ENCODE data around the gene MRPL45. TPM values are rescaled to one million over a fixed set of nuclear protein-coding genes. Genes with fewer than 3 reads are reported as not detected.

Gene MRPL45
- total and polyA plus RNA-seq, 5 donors from 2014 or later = 12.8 to 35.0 (median 30.0) TPM

DNA sequence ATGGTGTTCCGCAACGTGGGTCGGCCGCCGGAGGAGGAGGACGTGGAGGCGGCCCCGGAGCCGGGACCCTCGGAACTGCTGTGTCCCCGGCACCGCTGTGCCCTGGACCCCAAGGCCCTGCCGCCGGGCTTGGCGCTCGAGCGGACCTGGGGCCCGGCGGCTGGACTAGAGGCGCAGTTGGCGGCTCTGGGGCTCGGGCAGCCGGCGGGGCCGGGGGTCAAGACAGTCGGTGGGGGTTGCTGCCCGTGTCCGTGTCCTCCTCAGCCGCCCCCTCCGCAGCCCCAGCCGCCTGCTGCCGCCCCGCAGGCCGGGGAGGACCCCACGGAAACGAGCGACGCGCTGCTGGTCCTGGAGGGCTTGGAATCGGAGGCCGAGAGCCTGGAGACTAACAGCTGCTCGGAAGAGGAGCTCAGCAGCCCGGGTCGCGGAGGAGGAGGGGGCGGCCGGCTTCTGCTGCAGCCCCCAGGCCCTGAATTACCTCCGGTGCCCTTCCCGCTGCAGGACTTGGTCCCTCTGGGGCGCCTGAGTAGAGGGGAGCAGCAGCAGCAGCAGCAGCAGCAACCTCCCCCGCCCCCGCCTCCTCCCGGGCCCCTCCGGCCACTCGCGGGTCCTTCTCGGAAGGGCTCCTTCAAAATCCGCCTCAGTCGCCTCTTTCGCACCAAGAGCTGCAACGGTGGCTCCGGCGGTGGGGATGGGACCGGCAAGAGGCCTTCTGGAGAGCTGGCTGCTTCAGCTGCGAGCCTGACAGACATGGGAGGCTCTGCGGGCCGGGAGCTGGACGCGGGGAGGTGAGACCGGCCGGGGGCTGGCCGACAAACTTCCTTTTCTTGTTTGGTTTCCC is 55.5 kb downstream of the MRPL45 start:
- H3K4me3 ChIP-seq (ENCODE audit: low read depth, low read length) = peak overlapping the region; percentile 77
- Mint-ChIP-seq H3K9me3 (no peaks in the 10 kb centered on the region), H3K4me1 (peaks cover 9 to 54% (median 42%) of the 10 kb centered on the region in 4 donors), H3K4me3 (peak overlapping the region; percentile 85 to 91 (median 86)), H3K27me3 (peaks cover 4% of the 10 kb centered on the region), H3K36me3 (peaks cover 6% of the 10 kb centered on the region), H3K27ac (peak overlapping the region in 2 of 3 donors; percentile 64 to 75)
- DNase-seq = peak in 2 of 3 donors; percentile 22 to 29
- H3K4me1 ChIP-seq (ENCODE audit: control insufficient read depth, insufficient read depth, low read length, poor library complexity, severe bottlenecking) = peaks cover 34% of the 10 kb centered on the region
- no peaks in the 10 kb centered on the region for H3K27me3 ChIP-seq (ENCODE audit: control insufficient read depth, insufficient read depth, low read length)
- H3K27ac ChIP-seq (ENCODE audit: insufficient read depth, low read length, poor library complexity, severe bottlenecking) = peak overlapping the region; percentile 14
- H3K36me3 ChIP-seq (ENCODE audit: control insufficient read depth, insufficient read depth, low read length) = no peaks in the 10 kb centered on the region
- H3K9me3 ChIP-seq (ENCODE audit: control insufficient read depth in 2 of 2, low read length in 2 of 2) = no peaks in the 10 kb centered on the region
- peak; percentile 1 to 2 for ATAC-seq (ENCODE audit: low read depth in 2 of 2)

DNA sequence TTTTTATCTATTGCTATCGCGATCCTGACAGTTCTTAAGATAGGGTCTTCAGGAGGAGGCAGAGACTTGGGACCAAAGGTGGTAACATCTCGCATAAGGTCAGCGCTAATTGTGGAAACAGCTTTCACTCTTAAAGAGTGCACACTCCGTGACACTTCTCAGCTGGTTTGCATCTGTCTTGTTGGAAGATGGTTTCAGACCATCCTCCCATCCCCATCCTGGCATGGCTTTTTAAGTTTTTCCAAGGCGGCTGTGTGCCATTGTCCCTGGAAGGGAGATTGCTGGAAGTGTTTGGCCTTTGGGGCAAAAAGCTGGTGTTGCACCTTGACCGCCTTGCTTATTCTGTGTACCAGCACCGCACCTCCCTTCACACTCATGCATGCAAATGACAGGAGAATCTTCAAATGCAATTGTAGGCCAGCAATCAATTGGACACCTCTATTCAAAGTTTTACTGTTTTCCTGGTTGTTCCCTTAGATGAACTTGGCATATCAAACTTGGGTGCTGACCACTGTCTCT is 56.2 kb downstream of the MRPL45 start:
- Mint-ChIP-seq H3K4me3 (peak overlapping the region; percentile 85 to 91 (median 86)), H3K9me3 (no peaks in the 10 kb centered on the region), H3K4me1 (peaks cover 11 to 61% (median 47%) of the 10 kb centered on the region in 4 donors), H3K27ac (peak overlapping the region in 2 of 3 donors; percentile 64 to 75), H3K27me3 (peaks cover 4% of the 10 kb centered on the region), H3K36me3 (peaks cover 6% of the 10 kb centered on the region)
- Histone ChIP-seq H3K9me3 (ENCODE audit: control insufficient read depth in 2 of 2, low read length in 2 of 2) (no peaks in the 10 kb centered on the region), H3K4me3 (ENCODE audit: low read depth, low read length) (peak overlapping the region; percentile 77), H3K27ac (ENCODE audit: insufficient read depth, low read length, poor library complexity, severe bottlenecking) (no peak overlapping the region), H3K27me3 (ENCODE audit: control insufficient read depth, insufficient read depth, low read length) (no peaks in the 10 kb centered on the region), H3K36me3 (ENCODE audit: control insufficient read depth, insufficient read depth, low read length) (no peaks in the 10 kb centered on the region), H3K4me1 (ENCODE audit: control insufficient read depth, insufficient read depth, low read length, poor library complexity, severe bottlenecking) (peaks cover 34% of the 10 kb centered on the region)
- DNase-seq (peak in 1 of 3 donors; percentile 20), ATAC-seq (ENCODE audit: low read depth in 2 of 2) (no peak)

DNA sequence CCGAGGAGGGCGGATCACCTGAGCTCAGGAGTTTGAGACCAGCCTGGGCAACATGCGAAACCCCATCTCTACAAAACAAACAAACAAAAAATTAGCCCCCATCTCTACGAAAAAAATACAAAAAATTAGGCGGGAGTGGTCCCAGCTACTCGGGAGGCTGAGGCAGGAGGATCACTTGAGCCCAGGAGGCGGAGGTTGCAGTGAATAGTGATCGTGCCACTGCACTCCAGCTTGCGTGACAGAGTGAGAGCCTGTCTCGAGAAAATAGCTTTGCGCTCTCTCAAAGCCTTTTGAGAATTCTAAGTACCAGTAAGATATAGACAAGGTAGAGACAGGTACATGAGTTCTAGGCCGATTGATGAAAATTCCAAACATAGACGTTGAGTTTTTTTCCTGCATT is 56.7 kb downstream of the MRPL45 start:
- H3K36me3 ChIP-seq (ENCODE audit: control insufficient read depth, insufficient read depth, low read length) = no peaks in the 10 kb centered on the region
- peaks cover 4% of the 10 kb centered on the region for H3K27me3 Mint-ChIP-seq
- H3K4me1 ChIP-seq (ENCODE audit: control insufficient read depth, insufficient read depth, low read length, poor library complexity, severe bottlenecking) = peaks cover 34% of the 10 kb centered on the region
- H3K4me3 Mint-ChIP-seq = peak overlapping the region; percentile 85 to 91 (median 86)
- no peaks in the 10 kb centered on the region for H3K27me3 ChIP-seq (ENCODE audit: control insufficient read depth, insufficient read depth, low read length)
- H3K27ac Mint-ChIP-seq = peak overlapping the region in 1 of 3 donors; percentile 64
- ATAC-seq (ENCODE audit: low read depth in 2 of 2) = no peak
- H3K4me1 Mint-ChIP-seq = peaks cover 17 to 61% (median 50%) of the 10 kb centered on the region in 4 donors
- no peak for DNase-seq
- no peak overlapping the region for H3K27ac ChIP-seq (ENCODE audit: insufficient read depth, low read length, poor library complexity, severe bottlenecking)
- H3K9me3 Mint-ChIP-seq = no peaks in the 10 kb centered on the region
- no peaks in the 10 kb centered on the region for H3K9me3 ChIP-seq (ENCODE audit: control insufficient read depth in 2 of 2, low read length in 2 of 2)
- no peak overlapping the region for H3K4me3 ChIP-seq (ENCODE audit: low read depth, low read length)
- H3K36me3 Mint-ChIP-seq = peaks cover 6% of the 10 kb centered on the region

DNA sequence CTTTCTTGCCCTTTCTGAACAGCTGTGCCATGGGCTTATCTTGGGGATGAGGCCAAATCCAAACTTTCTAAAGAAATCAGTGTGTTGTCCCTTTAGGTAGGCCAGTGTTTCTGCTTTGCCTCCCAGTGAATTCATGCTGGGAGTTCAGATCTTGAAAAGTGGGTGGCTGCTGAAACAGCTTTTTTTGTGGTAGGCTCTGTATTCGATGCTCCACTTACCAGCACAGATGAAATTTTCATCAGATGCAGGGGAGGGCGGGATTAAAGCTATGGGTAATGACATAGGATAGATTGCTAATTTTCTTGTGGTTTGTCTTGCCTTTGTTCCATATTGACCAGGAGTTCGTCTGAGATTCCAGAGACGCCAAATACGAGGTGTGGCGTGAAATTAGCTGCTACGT is 57.5 kb downstream of the MRPL45 start:
- peaks cover 4% of the 10 kb centered on the region for H3K36me3 Mint-ChIP-seq
- H3K4me1 Mint-ChIP-seq = peaks cover 17 to 55% (median 45%) of the 10 kb centered on the region in 4 donors
- no peak overlapping the region for H3K4me3 ChIP-seq (ENCODE audit: low read depth, low read length)
- no peaks in the 10 kb centered on the region for H3K36me3 ChIP-seq (ENCODE audit: control insufficient read depth, insufficient read depth, low read length)
- H3K27ac Mint-ChIP-seq = peak overlapping the region in 1 of 3 donors; percentile 34
- no peak for DNase-seq
- no peak overlapping the region for H3K27ac ChIP-seq (ENCODE audit: insufficient read depth, low read length, poor library complexity, severe bottlenecking)
- H3K27me3 ChIP-seq (ENCODE audit: control insufficient read depth, insufficient read depth, low read length) = no peaks in the 10 kb centered on the region
- ATAC-seq (ENCODE audit: low read depth in 2 of 2) = no peak
- H3K9me3 Mint-ChIP-seq = no peaks in the 10 kb centered on the region
- no peaks in the 10 kb centered on the region for H3K9me3 ChIP-seq (ENCODE audit: control insufficient read depth in 2 of 2, low read length in 2 of 2)
- peak overlapping the region; percentile 49 to 91 (median 86) for H3K4me3 Mint-ChIP-seq
- H3K4me1 ChIP-seq (ENCODE audit: control insufficient read depth, insufficient read depth, low read length, poor library complexity, severe bottlenecking) = peaks cover 31% of the 10 kb centered on the region
- no peaks in the 10 kb centered on the region for H3K27me3 Mint-ChIP-seq

DNA sequence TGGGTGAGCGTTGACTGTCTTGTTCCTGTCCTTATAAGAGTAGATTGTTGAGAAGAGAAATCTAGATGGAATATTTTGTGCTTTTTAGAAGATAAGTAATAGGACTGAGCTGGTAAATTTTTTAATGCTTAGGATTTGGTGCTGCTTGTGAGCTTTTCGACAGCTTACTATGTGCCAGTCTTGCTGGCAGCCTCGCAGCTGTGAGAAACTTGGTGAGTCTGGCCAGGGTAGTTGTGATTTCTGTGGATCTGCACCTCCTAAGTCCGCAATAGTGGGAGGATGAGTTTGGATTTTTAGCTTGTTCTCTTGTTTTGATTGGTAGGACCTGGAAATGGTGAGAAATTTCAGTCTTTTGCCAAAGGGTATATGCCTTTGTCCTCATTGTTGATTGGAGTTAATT is 58.3 kb downstream of the MRPL45 start:
- H3K4me1 Mint-ChIP-seq = peaks cover 17 to 55% (median 45%) of the 10 kb centered on the region in 4 donors
- Histone ChIP-seq H3K4me1 (ENCODE audit: control insufficient read depth, insufficient read depth, low read length, poor library complexity, severe bottlenecking) (peaks cover 31% of the 10 kb centered on the region), H3K27me3 (ENCODE audit: control insufficient read depth, insufficient read depth, low read length) (no peaks in the 10 kb centered on the region), H3K27ac (ENCODE audit: insufficient read depth, low read length, poor library complexity, severe bottlenecking) (no peak overlapping the region), H3K4me3 (ENCODE audit: low read depth, low read length) (no peak overlapping the region), H3K9me3 (ENCODE audit: control insufficient read depth in 2 of 2, low read length in 2 of 2) (no peaks in the 10 kb centered on the region), H3K36me3 (ENCODE audit: control insufficient read depth, insufficient read depth, low read length) (no peaks in the 10 kb centered on the region)
- H3K9me3 Mint-ChIP-seq = no peaks in the 10 kb centered on the region
- ATAC-seq (ENCODE audit: low read depth in 2 of 2) = no peak
- no peaks in the 10 kb centered on the region for H3K27me3 Mint-ChIP-seq
- H3K36me3 Mint-ChIP-seq = peaks cover 4% of the 10 kb centered on the region
- no peak for DNase-seq
- peak overlapping the region; percentile 16 to 91 (median 50) for H3K4me3 Mint-ChIP-seq
- peak overlapping the region in 1 of 3 donors; percentile 15 for H3K27ac Mint-ChIP-seq

DNA sequence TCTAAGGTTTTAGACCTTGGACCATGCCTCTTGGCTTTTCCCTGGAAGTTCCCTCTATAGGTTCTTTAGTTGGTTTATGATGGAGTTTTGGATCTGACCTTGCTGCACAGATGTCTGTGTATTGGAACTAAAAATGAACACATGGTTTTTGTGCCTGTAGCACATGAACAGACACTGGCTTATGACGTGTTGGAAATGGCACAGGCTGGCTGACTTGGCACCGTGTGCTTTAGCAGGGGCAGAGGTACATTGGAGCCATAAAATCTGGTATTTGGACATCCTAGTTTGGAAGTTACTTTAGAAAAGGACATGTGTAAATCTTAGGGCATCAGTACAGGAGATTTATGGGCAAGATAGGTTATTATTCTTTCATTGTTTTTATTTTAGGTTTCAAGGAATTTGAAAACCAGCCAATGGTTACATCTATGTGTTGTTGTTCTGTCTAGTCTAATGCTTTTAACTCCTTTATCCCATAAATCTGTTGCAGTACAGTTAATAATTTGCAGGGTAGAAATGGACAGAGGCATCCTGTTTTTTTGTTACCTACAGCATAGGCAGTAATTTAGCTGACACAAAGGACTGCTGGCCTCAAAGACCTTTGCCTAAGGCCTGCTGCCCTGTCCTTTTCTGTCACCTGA is 60.6 kb downstream of the MRPL45 start:
- Histone ChIP-seq H3K9me3 (ENCODE audit: control insufficient read depth in 2 of 2, low read length in 2 of 2) (no peaks in the 10 kb centered on the region), H3K4me3 (ENCODE audit: low read depth, low read length) (no peak overlapping the region), H3K27me3 (ENCODE audit: control insufficient read depth, insufficient read depth, low read length) (no peaks in the 10 kb centered on the region), H3K27ac (ENCODE audit: insufficient read depth, low read length, poor library complexity, severe bottlenecking) (no peak overlapping the region), H3K36me3 (ENCODE audit: control insufficient read depth, insufficient read depth, low read length) (peaks cover 8% of the 10 kb centered on the region), H3K4me1 (ENCODE audit: control insufficient read depth, insufficient read depth, low read length, poor library complexity, severe bottlenecking) (peaks cover 21% of the 10 kb centered on the region)
- Mint-ChIP-seq H3K9me3 (no peaks in the 10 kb centered on the region), H3K4me3 (no peak overlapping the region), H3K27me3 (no peaks in the 10 kb centered on the region), H3K27ac (peak overlapping the region in 1 of 3 donors; percentile 2), H3K4me1 (peaks cover 17 to 48% (median 41%) of the 10 kb centered on the region in 4 donors), H3K36me3 (peaks cover 10% of the 10 kb centered on the region)
- DNase-seq (no peak), ATAC-seq (ENCODE audit: low read depth in 2 of 2) (no peak)

DNA sequence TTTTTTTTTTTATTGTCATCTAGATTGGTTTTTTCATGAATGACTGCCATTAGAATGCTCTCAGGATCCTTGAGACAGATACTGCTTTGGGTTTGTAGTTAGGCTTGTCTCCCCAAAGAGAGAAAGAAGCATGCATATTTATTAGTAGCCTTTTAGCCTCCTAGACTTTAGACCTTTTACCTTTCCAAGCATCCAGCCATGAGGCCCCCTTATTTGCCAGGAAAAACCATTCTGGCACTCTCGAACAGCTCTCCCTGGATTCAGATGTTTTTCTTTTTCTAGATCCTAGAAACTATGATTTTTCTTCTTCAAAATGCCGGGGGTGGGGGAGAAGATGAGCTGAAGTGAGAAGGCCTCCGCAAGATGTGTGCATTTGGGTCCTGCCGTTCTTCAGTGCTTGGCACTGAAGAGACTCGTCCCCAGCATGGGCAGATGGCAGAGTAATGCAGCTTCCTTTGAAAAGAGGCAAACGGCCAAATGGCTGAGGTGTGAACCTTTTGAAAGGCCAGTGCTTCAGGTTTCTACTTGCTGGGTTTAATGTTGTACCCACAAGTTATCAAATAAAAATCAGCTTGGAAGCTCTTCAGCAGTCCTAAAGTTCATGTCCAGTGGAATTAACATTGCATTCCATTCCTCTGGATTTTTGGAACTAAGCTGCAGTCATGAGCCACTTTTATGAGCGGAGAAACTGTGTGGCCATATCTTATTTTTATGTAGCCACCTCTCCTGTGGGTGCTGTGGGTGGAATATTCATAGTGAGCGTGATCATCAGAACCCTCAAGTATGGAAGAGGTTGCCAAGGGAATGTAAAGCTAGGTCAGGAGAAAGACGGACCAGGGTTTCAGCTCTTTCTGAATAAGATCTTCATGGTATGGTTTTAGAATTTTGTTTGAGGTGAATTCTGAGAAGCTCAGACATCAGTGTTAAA is 61.9 kb downstream of the MRPL45 start:
- Mint-ChIP-seq H3K27ac (peak overlapping the region in 1 of 3 donors; percentile 27), H3K4me1 (peaks cover 17 to 39% (median 32%) of the 10 kb centered on the region in 4 donors), H3K9me3 (no peaks in the 10 kb centered on the region), H3K36me3 (peaks cover 10% of the 10 kb centered on the region), H3K4me3 (peak overlapping the region in 1 of 4 donors; percentile 24), H3K27me3 (no peaks in the 10 kb centered on the region)
- H3K4me1 ChIP-seq (ENCODE audit: control insufficient read depth, insufficient read depth, low read length, poor library complexity, severe bottlenecking) = peaks cover 9% of the 10 kb centered on the region
- H3K4me3 ChIP-seq (ENCODE audit: low read depth, low read length) = no peak overlapping the region
- no peak for DNase-seq
- no peaks in the 10 kb centered on the region for H3K27me3 ChIP-seq (ENCODE audit: control insufficient read depth, insufficient read depth, low read length)
- ATAC-seq (ENCODE audit: low read depth in 2 of 2) = no peak
- H3K36me3 ChIP-seq (ENCODE audit: control insufficient read depth, insufficient read depth, low read length) = peaks cover 10% of the 10 kb centered on the region
- H3K27ac ChIP-seq (ENCODE audit: insufficient read depth, low read length, poor library complexity, severe bottlenecking) = no peak overlapping the region
- H3K9me3 ChIP-seq (ENCODE audit: control insufficient read depth in 2 of 2, low read length in 2 of 2) = no peaks in the 10 kb centered on the region
